Measurements from ENCODE around the gene CADPS.

GRCh38 chr3:62918131-62918530 lies 42.9 kb upstream of the CADPS start:
- TF ChIP-seq CTCF (conservative IDR thresholded peaks at IDR 0.05; ENCODE audit: low read depth, low read length), result no peak
- no peak for TF ChIP-seq EZH2phosphoT487 (IDR thresholded peaks at IDR 0.05; ENCODE audit: borderline replicate concordance, low read length)
